ENCODE data around the gene CCDC194. TPM values are rescaled to one million over a fixed set of nuclear protein-coding genes. Genes with fewer than 3 reads are reported as not detected.

CCDC194 gene
- total RNA-seq, 4 donors from 2014 or later = not detected

GRCh38 chr19:17347877-17348276, 46.1 kb downstream of the CCDC194 start:
- 59% methylated on average over 2 of the region's 2 CpGs for WGBS
- Histone ChIP-seq H3K4me3 (no peak overlapping the region), H3K9me3 (no peaks in the 10 kb centered on the region), H3K4me1 (peaks cover 35% of the 10 kb centered on the region), H3K27ac (peak overlapping the region; percentile 72), H3K36me3 (no peaks in the 10 kb centered on the region), H3K27me3 (peaks cover 7% of the 10 kb centered on the region)
- DNase-seq (ENCODE audit: low spot score in 2 of 2) = no peak
- TF ChIP-seq CTCF (IDR thresholded peaks at IDR 0.05) (no peak), EP300 (IDR thresholded peaks at IDR 0.05) (no peak), POLR2AphosphoS5 (IDR thresholded peaks at IDR 0.05) (no peak), POLR2A (IDR thresholded peaks at IDR 0.05) (no peak)

GRCh38 chr19:17347361-17347760, 46.6 kb downstream of the CCDC194 start:
- TF ChIP-seq POLR2AphosphoS5 (IDR thresholded peaks at IDR 0.05) (no peak), EP300 (IDR thresholded peaks at IDR 0.05) (no peak), CTCF (IDR thresholded peaks at IDR 0.05) (no peak), POLR2A (IDR thresholded peaks at IDR 0.05) (no peak)
- no peak overlapping the region for H3K4me3 ChIP-seq
- peaks cover 7% of the 10 kb centered on the region for H3K27me3 ChIP-seq
- peak overlapping the region; percentile 72 for H3K27ac ChIP-seq
- DNase-seq (ENCODE audit: low spot score in 2 of 2) = peak in 1 of 2 donors; percentile 56
- 16% methylated on average over 6 of the region's 6 CpGs for WGBS
- H3K9me3 ChIP-seq = no peaks in the 10 kb centered on the region
- H3K4me1 ChIP-seq = peaks cover 35% of the 10 kb centered on the region
- peaks cover 2% of the 10 kb centered on the region for H3K36me3 ChIP-seq

- TF ChIP-seq POLR2AphosphoS5 (IDR thresholded peaks at IDR 0.05) = no peak
- no peak for TF ChIP-seq EP300 (IDR thresholded peaks at IDR 0.05)
- peak; percentile 94 to 96 for TF ChIP-seq CTCF (IDR thresholded peaks at IDR 0.05)
- no peak for TF ChIP-seq POLR2A (IDR thresholded peaks at IDR 0.05)
- Histone ChIP-seq H3K27ac (peak overlapping the region; percentile 72), H3K4me1 (peaks cover 35% of the 10 kb centered on the region), H3K4me3 (no peak overlapping the region), H3K27me3 (no peaks in the 10 kb centered on the region), H3K36me3 (peaks cover 7% of the 10 kb centered on the region), H3K9me3 (no peaks in the 10 kb centered on the region)
- WGBS = 16% methylated on average over 23 of the region's 24 CpGs
- DNase-seq (ENCODE audit: low spot score in 2 of 2) = peak in 1 of 2 donors; percentile 78
These were observed 47.8 kb downstream of the CCDC194 start for GRCh38 chr19:17346109-17346671.

GRCh38 chr19:17341845-17342244, 52.2 kb downstream of the CCDC194 start:
- H3K36me3 ChIP-seq = peaks cover 12% of the 10 kb centered on the region
- WGBS = 79% methylated on average over 7 of the region's 7 CpGs
- peaks cover 27% of the 10 kb centered on the region for H3K4me1 ChIP-seq
- H3K27ac ChIP-seq = no peak overlapping the region
- H3K4me3 ChIP-seq = no peak overlapping the region
- TF ChIP-seq POLR2AphosphoS5 (IDR thresholded peaks at IDR 0.05) (no peak), POLR2A (IDR thresholded peaks at IDR 0.05) (no peak), EP300 (IDR thresholded peaks at IDR 0.05) (no peak)
- H3K27me3 ChIP-seq = no peaks in the 10 kb centered on the region
- DNase-seq (ENCODE audit: low spot score in 2 of 2) = no peak
- no peaks in the 10 kb centered on the region for H3K9me3 ChIP-seq

- no peaks in the 10 kb centered on the region for H3K9me3 ChIP-seq
- H3K4me3 ChIP-seq = no peak overlapping the region
- 94% methylated on average over 7 of the region's 15 CpGs for WGBS
- DNase-seq (ENCODE audit: low spot score in 2 of 2) = no peak
- no peak overlapping the region for H3K27ac ChIP-seq
- peaks cover 12% of the 10 kb centered on the region for H3K36me3 ChIP-seq
- peaks cover 27% of the 10 kb centered on the region for H3K4me1 ChIP-seq
- TF ChIP-seq CTCF (IDR thresholded peaks at IDR 0.05) = no peak
- TF ChIP-seq POLR2A (IDR thresholded peaks at IDR 0.05) = no peak
- TF ChIP-seq EP300 (IDR thresholded peaks at IDR 0.05) = no peak
- TF ChIP-seq POLR2AphosphoS5 (IDR thresholded peaks at IDR 0.05) = no peak
- H3K27me3 ChIP-seq = no peaks in the 10 kb centered on the region
These were observed 52.6 kb downstream of the CCDC194 start for GRCh38 chr19:17341386-17341785.

Data from suprapubic skin (tissue), 4 donors.